Activated CD4-positive, alpha-beta T cell treated with anti-CD3 and anti-CD28 coated beads, Interleukin-2, Interleukin-6, amounts not matched to agents 100 ng/mL and 50 ng/mL, durations not matched to agents 16 hours and 8 hours (primary cell): Measurements from ENCODE around the gene UBQLN4.

ENCODE experiments used
- DNase-seq: peaks from one replicate; pipeline ENCODE4 v3.0.0-alpha.2; 2020

The UBQLN4 gene

DNA sequence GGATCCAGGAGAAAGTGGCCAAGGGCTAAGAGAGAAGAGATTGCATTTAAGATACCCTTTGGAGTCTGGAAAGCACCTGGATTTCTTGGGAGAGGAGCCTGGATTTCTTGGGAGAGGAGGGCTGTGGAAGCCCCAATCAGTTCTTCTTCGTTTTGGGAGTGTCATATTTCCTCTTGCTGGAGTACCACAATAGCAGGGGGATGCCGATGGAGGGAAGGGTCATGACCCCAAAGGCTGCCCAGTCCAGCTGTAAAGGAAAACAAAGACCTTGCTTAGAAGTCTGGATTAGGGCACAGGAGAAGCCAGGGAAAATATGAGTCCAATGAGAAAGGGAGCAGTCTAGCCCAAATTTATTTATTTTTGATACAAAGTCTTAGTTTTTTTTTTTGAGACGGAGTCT is 44.2 kb downstream of the UBQLN4 start:
- no peak for DNase-seq

DNA sequence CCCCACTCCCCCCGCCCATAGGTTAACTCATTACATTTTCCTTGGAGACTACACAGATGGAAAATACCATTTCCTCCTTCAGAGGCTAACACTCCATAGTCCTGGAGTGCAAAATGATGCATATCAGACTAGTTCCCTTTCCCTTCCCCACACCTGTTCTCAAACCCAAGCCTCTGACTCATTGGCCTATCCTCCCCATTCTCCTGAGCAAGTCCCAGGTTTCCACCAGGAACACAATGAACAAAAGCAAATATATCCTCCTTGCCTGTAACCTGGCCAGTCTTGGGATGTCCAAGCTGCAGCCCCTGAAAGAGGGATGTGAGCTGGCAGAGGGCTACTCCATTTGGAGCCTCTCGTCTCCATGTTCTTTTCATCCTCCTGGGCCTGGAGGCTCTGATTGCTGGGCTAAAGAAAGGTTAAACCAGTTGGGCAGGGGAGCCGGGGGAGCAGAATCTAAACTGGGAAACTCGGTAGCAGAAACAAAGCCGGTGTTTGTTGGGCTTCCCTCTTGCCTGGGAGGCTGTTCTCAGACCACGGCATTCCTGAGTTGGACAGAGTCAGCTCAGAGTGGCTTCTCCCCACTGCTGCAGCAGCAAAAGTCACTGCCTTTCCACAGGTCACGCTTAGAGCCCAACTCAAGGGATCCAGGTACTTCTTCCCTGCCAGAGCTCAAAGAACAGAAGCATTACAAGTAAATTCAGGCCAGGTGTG is 46.8 kb downstream of the UBQLN4 start:
- no peak for DNase-seq

GRCh38 chr1:156004843-156005584 is 48.6 kb downstream of the UBQLN4 start:
- peak; percentile 69 for DNase-seq

- DNase-seq: no peak
Observed at GRCh38 chr1:156003923-156004188, 49.7 kb downstream of the UBQLN4 start.

GRCh38 chr1:156002188-156002911 is 51.2 kb downstream of the UBQLN4 start:
- no peak for DNase-seq

GRCh38 chr1:156001662-156002171 is 51.9 kb downstream of the UBQLN4 start:
- DNase-seq: no peak

GRCh38 chr1:156001021-156001661 is 52.5 kb downstream of the UBQLN4 start:
- no peak for DNase-seq

DNA sequence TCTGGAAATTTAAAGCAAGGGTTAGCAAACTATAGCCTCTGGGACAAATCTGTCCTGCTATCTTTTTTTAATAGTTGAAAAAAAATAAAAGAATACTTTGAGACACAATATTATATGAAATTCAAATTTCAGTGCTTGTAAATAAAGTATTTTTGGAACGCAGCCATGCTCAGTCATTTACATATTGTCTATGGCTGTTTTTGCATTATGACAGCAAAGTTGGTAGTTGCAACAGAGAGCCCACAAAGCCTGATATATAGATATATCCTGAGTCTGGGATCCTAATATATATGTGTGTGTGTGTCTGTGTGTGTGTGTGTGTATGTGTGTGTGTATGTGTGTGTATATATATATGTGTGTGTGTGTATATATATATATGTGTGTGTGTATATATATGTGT is 53.6 kb downstream of the UBQLN4 start:
- DNase-seq: no peak

GRCh38 chr1:155996166-155996565 is 57.4 kb downstream of the UBQLN4 start:
- DNase-seq: no peak

DNA sequence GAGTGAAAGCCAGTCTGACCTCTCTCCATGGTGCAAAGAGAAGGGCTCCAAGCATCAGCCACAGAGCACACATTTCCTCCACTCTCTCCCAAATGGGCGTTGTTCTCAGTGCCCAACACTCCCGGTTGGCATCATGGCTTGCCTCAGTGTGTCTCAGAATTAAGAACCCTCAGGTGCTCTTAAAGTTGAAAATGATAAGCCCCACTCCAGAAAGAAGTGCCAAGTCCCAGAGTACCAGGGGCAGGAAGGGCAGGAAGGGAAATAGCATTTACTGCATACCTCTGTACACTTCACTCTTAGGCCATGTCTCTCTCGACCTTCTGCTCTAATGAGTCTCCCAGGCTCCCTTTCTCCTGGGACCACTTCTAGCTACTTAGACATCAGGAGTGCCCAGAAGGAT is 60.0 kb downstream of the UBQLN4 start:
- no peak for DNase-seq

GRCh38 chr1:155990005-155990739 is 63.4 kb downstream of the UBQLN4 start:
- no peak for DNase-seq

DNA sequence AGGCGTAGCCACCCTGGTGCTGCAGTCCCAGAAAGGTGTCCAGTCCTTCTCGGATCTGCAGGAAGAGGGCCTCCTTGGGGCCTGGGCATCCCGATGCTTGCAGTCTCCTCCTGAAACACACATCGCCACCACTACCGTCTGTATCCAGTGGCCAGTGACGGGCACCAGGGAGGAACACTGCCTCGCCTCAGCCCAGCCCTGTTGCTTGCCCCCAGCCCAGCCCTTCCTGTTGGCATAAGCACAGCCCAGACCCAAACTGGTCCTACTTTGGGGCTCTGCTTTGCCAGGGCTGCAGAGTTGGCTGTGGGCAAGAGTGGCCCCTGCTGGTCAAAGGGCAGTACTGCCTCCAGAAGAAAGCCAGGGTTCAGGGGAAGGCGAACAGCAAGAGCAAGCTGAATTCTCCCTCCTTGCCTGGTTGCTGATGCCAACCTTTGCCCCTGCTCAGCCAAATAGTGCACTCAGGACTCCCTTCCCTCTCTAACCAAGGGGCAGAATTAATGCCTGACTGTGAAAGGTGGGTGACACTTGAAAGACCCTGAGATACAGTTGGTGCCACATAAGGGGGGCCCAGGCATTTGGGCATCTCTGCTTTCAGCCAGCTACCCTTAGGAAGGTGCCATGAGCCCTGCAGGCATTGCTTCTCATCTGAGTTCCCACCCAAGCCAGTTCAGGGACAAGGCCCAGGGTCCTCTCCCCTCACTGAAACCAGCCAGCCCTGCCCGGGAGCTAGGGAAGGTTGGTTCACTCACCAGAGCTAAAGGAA is 64.2 kb downstream of the UBQLN4 start:
- DNase-seq: peak; percentile 89
